Measurements from ENCODE around the gene CIBAR2.

- TF ChIP-seq CTCF (IDR thresholded peaks at IDR 0.05) (no peak), EP300 (IDR thresholded peaks at IDR 0.05) (no peak), POLR2A (IDR thresholded peaks at IDR 0.05) (no peak)
Measured at GRCh38 chr16:85098565-85098964, 13.7 kb downstream of the CIBAR2 start.

All from sigmoid colon (tissue), 4 donors.